ENCODE data around the gene HOXC12.
A peak's percentile ranks its signal among the peaks of the same experiment; 100 is the strongest.

The HOXC12 gene

GRCh38 chr12:54003625-54004024 is 48.9 kb downstream of the HOXC12 start:
- Mint-ChIP-seq H3K36me3 (no peaks in the 10 kb centered on the region), H3K27me3 (peaks cover 35% of the 10 kb centered on the region), H3K4me3 (no peak overlapping the region), H3K4me1 (peaks cover 7% of the 10 kb centered on the region), H3K9me3 (no peaks in the 10 kb centered on the region), H3K27ac (no peak overlapping the region)
- no peak for ATAC-seq (ENCODE audit: low read depth)
- no peak for DNase-seq (ENCODE audit: low spot score in 2 of 2)

- ATAC-seq (ENCODE audit: low read depth): no peak
- no peaks in the 10 kb centered on the region for H3K36me3 Mint-ChIP-seq
- H3K4me3 Mint-ChIP-seq: no peak overlapping the region
- H3K4me1 Mint-ChIP-seq: peaks cover 9% of the 10 kb centered on the region
- DNase-seq (ENCODE audit: low spot score in 2 of 2): no peak
- H3K27ac Mint-ChIP-seq: no peak overlapping the region
- H3K27me3 Mint-ChIP-seq: peaks cover 36% of the 10 kb centered on the region
- no peaks in the 10 kb centered on the region for H3K9me3 Mint-ChIP-seq
Observed at GRCh38 chr12:54004063-54004840, 49.5 kb downstream of the HOXC12 start.

GRCh38 chr12:54004841-54005530 is 50.3 kb downstream of the HOXC12 start:
- peaks cover 13% of the 10 kb centered on the region for H3K4me1 Mint-ChIP-seq
- H3K36me3 Mint-ChIP-seq: no peaks in the 10 kb centered on the region
- no peaks in the 10 kb centered on the region for H3K9me3 Mint-ChIP-seq
- ATAC-seq (ENCODE audit: low read depth) (no peak), DNase-seq (ENCODE audit: low spot score in 2 of 2) (no peak)
- H3K27me3 Mint-ChIP-seq: peaks cover 42% of the 10 kb centered on the region
- no peak overlapping the region for H3K4me3 Mint-ChIP-seq
- H3K27ac Mint-ChIP-seq: peak overlapping the region; percentile 65

GRCh38 chr12:54005531-54005852 is 50.8 kb downstream of the HOXC12 start:
- peak overlapping the region; percentile 65 for H3K27ac Mint-ChIP-seq
- H3K9me3 Mint-ChIP-seq: no peaks in the 10 kb centered on the region
- no peak for ATAC-seq (ENCODE audit: low read depth)
- no peak for DNase-seq (ENCODE audit: low spot score in 2 of 2)
- peaks cover 44% of the 10 kb centered on the region for H3K27me3 Mint-ChIP-seq
- H3K36me3 Mint-ChIP-seq: no peaks in the 10 kb centered on the region
- H3K4me1 Mint-ChIP-seq: peaks cover 13% of the 10 kb centered on the region
- H3K4me3 Mint-ChIP-seq: no peak overlapping the region

- H3K27me3 Mint-ChIP-seq: peaks cover 45% of the 10 kb centered on the region
- peaks cover 14% of the 10 kb centered on the region for H3K4me1 Mint-ChIP-seq
- peak overlapping the region; percentile 81 for H3K4me3 Mint-ChIP-seq
- no peaks in the 10 kb centered on the region for H3K36me3 Mint-ChIP-seq
- H3K27ac Mint-ChIP-seq: peak overlapping the region; percentile 65
- DNase-seq (ENCODE audit: low spot score in 2 of 2) (peak; percentile 85 to 94), ATAC-seq (ENCODE audit: low read depth) (peak; percentile 81)
- H3K9me3 Mint-ChIP-seq: no peaks in the 10 kb centered on the region
Observed at GRCh38 chr12:54005853-54006558, 51.3 kb downstream of the HOXC12 start.

- ATAC-seq (ENCODE audit: low read depth) (no peak), DNase-seq (ENCODE audit: low spot score in 2 of 2) (no peak)
- Mint-ChIP-seq H3K27me3 (peaks cover 45% of the 10 kb centered on the region), H3K9me3 (no peaks in the 10 kb centered on the region), H3K4me1 (peaks cover 19% of the 10 kb centered on the region), H3K4me3 (peak overlapping the region; percentile 81), H3K27ac (peak overlapping the region; percentile 65), H3K36me3 (no peaks in the 10 kb centered on the region)
Observed at GRCh38 chr12:54006559-54007220, 52.0 kb downstream of the HOXC12 start.

- Mint-ChIP-seq H3K27me3 (peaks cover 43% of the 10 kb centered on the region), H3K4me1 (peaks cover 17% of the 10 kb centered on the region), H3K36me3 (no peaks in the 10 kb centered on the region), H3K27ac (no peak overlapping the region), H3K4me3 (no peak overlapping the region), H3K9me3 (no peaks in the 10 kb centered on the region)
- DNase-seq (ENCODE audit: low spot score in 2 of 2): no peak
- ATAC-seq (ENCODE audit: low read depth): no peak
Observed at GRCh38 chr12:54007538-54008259, 53.0 kb downstream of the HOXC12 start.

GRCh38 chr12:54008260-54008552 is 53.5 kb downstream of the HOXC12 start:
- no peak for ATAC-seq (ENCODE audit: low read depth)
- H3K4me1 Mint-ChIP-seq: peaks cover 17% of the 10 kb centered on the region
- no peak for DNase-seq (ENCODE audit: low spot score in 2 of 2)
- no peaks in the 10 kb centered on the region for H3K9me3 Mint-ChIP-seq
- no peak overlapping the region for H3K27ac Mint-ChIP-seq
- H3K36me3 Mint-ChIP-seq: no peaks in the 10 kb centered on the region
- peak overlapping the region; percentile 25 for H3K4me3 Mint-ChIP-seq
- H3K27me3 Mint-ChIP-seq: peaks cover 46% of the 10 kb centered on the region
